Right lobe of liver (tissue), 4 donors: ENCODE measurements around the gene CAMK2B.

ENCODE experiments used
- CTCF ChIP-seq, 4 donors: fragments of 200-600 bp in 3 of 4; fragments of 450-650 bp in 1 of 4; IDR thresholded peaks; one replicate each; pipeline versions ENCODE4 v1.5.1 to v1.8.0; 2016 to 2022; ENCODE audit warnings: antibody characterized with exemption in 4 of 4, mild to moderate bottlenecking in 2 of 4
- POLR2A ChIP-seq: fragments of 450-650 bp; IDR thresholded peaks from one replicate; pipeline ENCODE4 v1.6.1; 2017; ENCODE audit warnings: antibody characterized with exemption, mild to moderate bottlenecking
- donor health status: DM: no; HTN: no; CAD: no.
- donor health status: DM: no; HTN: no; CAD: no.
- donor health status: DM: no; HTN: yes; CAD: no.

GRCh38 chr7:44287488-44288380 is 37.7 kb downstream of the CAMK2B start:
- TF ChIP-seq CTCF (IDR thresholded peaks at IDR 0.05), result no peak
- no peak for TF ChIP-seq POLR2A
